Measurements from ENCODE around the gene CHD9NB. TPM values are rescaled to one million over a fixed set of nuclear protein-coding genes. Genes with fewer than 3 reads are reported as not detected.
"Not testable (repeated sequence)": the region's sequence is repeated elsewhere in the genome, so short reads cannot be mapped to it uniquely, and the experiment has no call there.

The CHD9NB gene
- polyA plus RNA-seq, 1 experiment, result 0.78 TPM

- CTCF ChIA-PET, result interaction anchor here (1.3 to 5.2 kb wide), 3 partner anchors 8 to 23 kb away, joined by 3 to 34 read pairs (median 6); partner anchors contain the start of gene CHD9
These were observed 26.2 kb upstream of the CHD9NB start for GRCh38 chr16:53078765-53079485.

GRCh38 chr16:53078247-53078646, 25.6 kb upstream of the CHD9NB start:
- Histone ChIP-seq H3K4me3 (ENCODE audit: low read depth, low read length) (no peak overlapping the region), H3K27me3 (ENCODE audit: control insufficient read depth, insufficient read depth, low read length) (no peaks in the 10 kb centered on the region), H3K36me3 (ENCODE audit: control insufficient read depth, insufficient read depth, low read length) (no peaks in the 10 kb centered on the region)
- POLR2A ChIA-PET, result no interaction called here
- no peak for TF ChIP-seq CTCF (IDR thresholded peaks at IDR 0.05; ENCODE audit: insufficient read depth, low read depth, low read length)
- CTCF ChIA-PET, result interaction anchor here (1.3 to 5.2 kb wide), 3 partner anchors 9 to 22 kb away, joined by 3 to 34 read pairs (median 6); partner anchors contain the start of gene CHD9
- DNase-seq (ENCODE audit: low read depth), result no peak

More at GRCh38 chr16:53078765-53079485, 26.2 kb upstream of the CHD9NB start:
- Histone ChIP-seq H3K27me3 (ENCODE audit: control insufficient read depth, insufficient read depth, low read length) (no peaks in the 10 kb centered on the region), H3K36me3 (ENCODE audit: control insufficient read depth, insufficient read depth, low read length) (no peaks in the 10 kb centered on the region), H3K4me3 (ENCODE audit: low read depth, low read length) (no peak overlapping the region)
- POLR2A ChIA-PET, result no interaction called here
- no peak for TF ChIP-seq CTCF (IDR thresholded peaks at IDR 0.05; ENCODE audit: insufficient read depth, low read depth, low read length)
- DNase-seq (ENCODE audit: low read depth), result no peak

- CTCF ChIA-PET; H3K4me3 ChIP-seq (ENCODE audit: low read depth, low read length); POLR2A ChIA-PET; H3K27me3 ChIP-seq (ENCODE audit: control insufficient read depth, insufficient read depth, low read length); H3K36me3 ChIP-seq (ENCODE audit: control insufficient read depth, insufficient read depth, low read length); DNase-seq (ENCODE audit: low read depth): not testable (repeated sequence)
These were observed 22.8 kb upstream of the CHD9NB start for GRCh38 chr16:53075461-53075860.

- POLR2A ChIA-PET; H3K27me3 ChIP-seq (ENCODE audit: control insufficient read depth, insufficient read depth, low read length); H3K36me3 ChIP-seq (ENCODE audit: control insufficient read depth, insufficient read depth, low read length); H3K4me3 ChIP-seq (ENCODE audit: low read depth, low read length); CTCF ChIA-PET; DNase-seq (ENCODE audit: low read depth): not testable (repeated sequence)
These were observed 21.6 kb upstream of the CHD9NB start for GRCh38 chr16:53074296-53074695.

- Histone ChIP-seq H3K4me3 (ENCODE audit: low read depth, low read length) (no peak overlapping the region), H3K27me3 (ENCODE audit: control insufficient read depth, insufficient read depth, low read length) (no peaks in the 10 kb centered on the region), H3K36me3 (ENCODE audit: control insufficient read depth, insufficient read depth, low read length) (no peaks in the 10 kb centered on the region; the same call in 1 of the 2 replicates)
- POLR2A ChIA-PET, result no interaction called here
- DNase-seq (ENCODE audit: low read depth), result no peak
- no peak for TF ChIP-seq CTCF (IDR thresholded peaks at IDR 0.05; ENCODE audit: insufficient read depth, low read depth, low read length)
- CTCF ChIA-PET, result no interaction called here
These were observed 20.3 kb upstream of the CHD9NB start for GRCh38 chr16:53073022-53073421.

GRCh38 chr16:53071748-53072301, 19.1 kb upstream of the CHD9NB start:
- Histone ChIP-seq H3K27me3 (ENCODE audit: control insufficient read depth, insufficient read depth, low read length) (no peaks in the 10 kb centered on the region), H3K4me3 (ENCODE audit: low read depth, low read length) (no peak overlapping the region), H3K36me3 (ENCODE audit: control insufficient read depth, insufficient read depth, low read length) (no peaks in the 10 kb centered on the region; the same call in 1 of the 2 replicates)
- CTCF ChIA-PET, result interaction anchor here (0.7 kb wide), 1 partner anchor 18 kb away, joined by 4 read pairs; no protein-coding TSS in a partner anchor
- no peak for TF ChIP-seq CTCF (IDR thresholded peaks at IDR 0.05; ENCODE audit: insufficient read depth, low read depth, low read length)
- POLR2A ChIA-PET, result no interaction called here
- no peak for DNase-seq (ENCODE audit: low read depth)
